Measurements from ENCODE around the gene ATR.
A peak's percentile ranks its signal among the peaks of the same experiment; 100 is the strongest.

The ATR gene

GRCh38 chr3:142523921-142524566 is 54.5 kb downstream of the ATR start:
- peak; percentile 8 for DNase-seq (ENCODE audit: low spot score)

- DNase-seq (ENCODE audit: low spot score), result no peak
Observed at GRCh38 chr3:142509079-142509478, 69.5 kb downstream of the ATR start.

- no peak for DNase-seq (ENCODE audit: low spot score)
Observed at GRCh38 chr3:142507241-142507640, 71.3 kb downstream of the ATR start.

GRCh38 chr3:142502187-142502985 is 76.1 kb downstream of the ATR start:
- DNase-seq (ENCODE audit: low spot score), result no peak

- no peak for DNase-seq (ENCODE audit: low spot score)
Observed at GRCh38 chr3:142501004-142501926, 77.3 kb downstream of the ATR start.

- DNase-seq (ENCODE audit: low spot score), result no peak
Observed at GRCh38 chr3:142500211-142500610, 78.3 kb downstream of the ATR start.

- DNase-seq (ENCODE audit: low spot score), result peak; percentile 35
Observed at GRCh38 chr3:142498397-142499180, 79.9 kb downstream of the ATR start.

GRCh38 chr3:142497729-142498128 is 80.8 kb downstream of the ATR start:
- no peak for DNase-seq (ENCODE audit: low spot score)

GRCh38 chr3:142495103-142495502 is 83.4 kb downstream of the ATR start:
- no peak for DNase-seq (ENCODE audit: low spot score)

GRCh38 chr3:142492184-142492583 is 86.3 kb downstream of the ATR start:
- DNase-seq (ENCODE audit: low spot score), result no peak

- DNase-seq (ENCODE audit: low spot score), result no peak
Observed at GRCh38 chr3:142489572-142490323, 88.8 kb downstream of the ATR start.

- no peak for DNase-seq (ENCODE audit: low spot score)
Observed at GRCh38 chr3:142484912-142485435, 93.6 kb downstream of the ATR start.

GRCh38 chr3:142481196-142481595 is 97.3 kb downstream of the ATR start:
- no peak for DNase-seq (ENCODE audit: low spot score)

- no peak for DNase-seq (ENCODE audit: low spot score)
Observed at GRCh38 chr3:142470826-142471225, 107.7 kb downstream of the ATR start.

GRCh38 chr3:142468456-142468855 is 110.1 kb downstream of the ATR start:
- no peak for DNase-seq (ENCODE audit: low spot score)

- no peak for DNase-seq (ENCODE audit: low spot score)
Observed at GRCh38 chr3:142467768-142468167, 110.8 kb downstream of the ATR start.

GRCh38 chr3:142460689-142461088 is 117.8 kb downstream of the ATR start:
- no peak for DNase-seq (ENCODE audit: low spot score)

GRCh38 chr3:142459929-142460328 is 118.6 kb downstream of the ATR start:
- DNase-seq (ENCODE audit: low spot score), result no peak

- no peak for DNase-seq (ENCODE audit: low spot score)
Observed at GRCh38 chr3:142459096-142459495, 119.4 kb downstream of the ATR start.

- no peak for DNase-seq (ENCODE audit: low spot score)
Observed at GRCh38 chr3:142450881-142451280, 127.7 kb downstream of the ATR start.

GRCh38 chr3:142450189-142450588 is 128.3 kb downstream of the ATR start:
- DNase-seq (ENCODE audit: low spot score), result no peak

Data from Ammon's horn (tissue), 1 donor.